ENCODE results near the gene PTMS.

The PTMS gene

GRCh38 chr12:6771509-6772330, 5.6 kb downstream of the PTMS start:
- no peak for DNase-seq (ENCODE audit: low spot score)

DNA sequence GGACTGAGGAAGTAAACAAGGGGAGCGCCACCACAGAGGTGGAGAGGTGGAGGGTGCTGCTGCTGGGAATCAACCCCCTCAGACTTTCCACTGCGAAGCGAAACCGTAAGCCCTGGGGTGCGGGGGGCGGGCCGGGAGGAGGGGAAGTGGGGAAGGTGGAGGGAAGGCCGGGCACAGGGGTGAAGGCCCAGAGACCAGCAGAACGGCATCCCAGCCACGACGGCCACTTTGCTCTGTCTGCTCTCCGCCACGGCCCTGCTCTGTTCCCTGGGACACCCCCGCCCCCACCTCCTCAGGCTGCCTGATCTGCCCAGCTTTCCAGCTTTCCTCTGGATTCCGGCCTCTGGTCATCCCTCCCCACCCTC, 6.2 kb downstream of the PTMS start, which contains the start of gene LAG3:
TSS of gene LAG3 (plus strand) at position 190 of the 365 bp plus-strand sequence. CDS start 333 bp downstream, outside the sequence.
- peak; percentile 27 for DNase-seq (ENCODE audit: low spot score)

- no peak for DNase-seq (ENCODE audit: low spot score)
These were observed 6.8 kb downstream of the PTMS start for GRCh38 chr12:6772726-6773589.

GRCh38 chr12:6773590-6774351, 7.6 kb downstream of the PTMS start:
- no peak for DNase-seq (ENCODE audit: low spot score)

GRCh38 chr12:6774499-6775062, 8.4 kb downstream of the PTMS start:
- DNase-seq (ENCODE audit: low spot score): peak; percentile 62

GRCh38 chr12:6775185-6776174, 9.3 kb downstream of the PTMS start:
- no peak for DNase-seq (ENCODE audit: low spot score)

DNA sequence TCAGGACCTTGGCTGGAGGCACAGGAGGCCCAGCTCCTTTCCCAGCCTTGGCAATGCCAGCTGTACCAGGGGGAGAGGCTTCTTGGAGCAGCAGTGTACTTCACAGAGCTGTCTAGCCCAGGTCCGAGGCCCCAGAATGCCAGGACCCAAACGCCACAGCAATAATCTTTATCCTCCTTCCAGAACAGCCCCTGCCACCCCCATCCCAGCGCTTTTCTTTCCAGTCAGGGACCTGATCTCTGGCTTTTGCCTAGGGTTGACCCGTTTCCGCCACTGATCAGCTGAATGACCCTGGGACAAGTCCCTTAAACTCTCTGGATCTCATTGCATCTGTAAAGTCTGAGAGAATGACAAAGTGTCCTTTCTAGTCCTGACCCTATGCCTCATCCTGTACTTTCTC, 11.2 kb downstream of the PTMS start:
- DNase-seq (ENCODE audit: low spot score): no peak

DNA sequence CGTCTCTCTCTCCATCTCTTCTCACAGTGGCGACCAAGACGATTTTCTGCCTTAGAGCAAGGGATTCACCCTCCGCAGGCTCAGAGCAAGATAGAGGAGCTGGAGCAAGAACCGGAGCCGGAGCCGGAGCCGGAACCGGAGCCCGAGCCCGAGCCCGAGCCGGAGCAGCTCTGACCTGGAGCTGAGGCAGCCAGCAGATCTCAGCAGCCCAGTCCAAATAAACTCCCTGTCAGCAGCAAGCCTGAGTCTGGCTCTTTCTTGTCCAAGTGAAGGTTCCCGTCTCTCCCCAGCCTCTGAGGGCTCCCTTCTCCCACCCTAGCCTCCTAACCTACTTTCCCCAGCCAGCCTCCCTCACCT, 12.0 kb downstream of the PTMS start:
- no peak for DNase-seq (ENCODE audit: low spot score)

DNA sequence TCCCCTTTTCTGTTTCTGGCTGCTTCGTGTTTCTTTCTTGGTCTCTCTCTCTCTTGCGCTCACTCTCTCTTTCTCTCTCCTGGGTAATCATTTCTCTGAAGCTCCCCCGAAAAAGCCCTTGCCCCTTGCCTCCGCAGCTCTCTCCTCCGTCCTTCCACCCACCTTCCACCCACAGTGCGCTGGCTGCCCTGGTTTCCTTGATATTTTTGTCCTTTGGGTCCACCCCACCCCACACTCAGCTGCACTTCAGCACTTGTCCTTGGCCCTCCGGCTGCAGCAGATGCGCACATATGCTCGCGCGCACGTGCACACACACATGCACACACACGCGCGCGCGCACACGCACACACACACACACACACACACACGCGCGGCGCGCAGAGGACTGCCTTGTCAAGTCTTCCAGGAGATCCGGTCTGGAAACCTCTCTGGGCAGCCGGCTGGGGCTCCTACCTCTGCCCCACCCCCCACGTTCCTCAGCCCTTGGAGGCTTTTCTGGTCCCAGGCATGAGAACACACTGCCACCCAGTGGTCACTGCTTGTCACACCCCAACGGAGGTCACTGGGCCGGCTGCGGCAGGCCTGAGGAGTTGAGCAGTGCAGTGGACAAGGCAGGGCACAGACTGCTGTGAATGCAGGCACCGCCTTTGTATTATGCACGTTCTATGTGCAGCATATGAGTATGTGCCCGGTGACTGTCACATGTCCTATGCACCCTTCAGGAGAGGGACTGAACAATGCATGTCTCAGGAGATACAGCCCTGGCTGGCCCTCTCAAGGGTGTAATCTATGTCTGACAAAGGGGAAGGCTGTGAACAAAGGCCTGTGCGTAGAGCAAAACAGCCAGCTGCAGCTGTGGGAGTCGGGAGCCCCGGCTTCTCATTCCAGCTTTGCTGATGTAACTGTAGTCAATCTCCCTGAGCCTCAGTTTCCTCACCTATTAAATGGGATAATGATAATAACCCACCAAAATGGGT, 12.7 kb downstream of the PTMS start:
- peak; percentile 87 for DNase-seq (ENCODE audit: low spot score)

DNA sequence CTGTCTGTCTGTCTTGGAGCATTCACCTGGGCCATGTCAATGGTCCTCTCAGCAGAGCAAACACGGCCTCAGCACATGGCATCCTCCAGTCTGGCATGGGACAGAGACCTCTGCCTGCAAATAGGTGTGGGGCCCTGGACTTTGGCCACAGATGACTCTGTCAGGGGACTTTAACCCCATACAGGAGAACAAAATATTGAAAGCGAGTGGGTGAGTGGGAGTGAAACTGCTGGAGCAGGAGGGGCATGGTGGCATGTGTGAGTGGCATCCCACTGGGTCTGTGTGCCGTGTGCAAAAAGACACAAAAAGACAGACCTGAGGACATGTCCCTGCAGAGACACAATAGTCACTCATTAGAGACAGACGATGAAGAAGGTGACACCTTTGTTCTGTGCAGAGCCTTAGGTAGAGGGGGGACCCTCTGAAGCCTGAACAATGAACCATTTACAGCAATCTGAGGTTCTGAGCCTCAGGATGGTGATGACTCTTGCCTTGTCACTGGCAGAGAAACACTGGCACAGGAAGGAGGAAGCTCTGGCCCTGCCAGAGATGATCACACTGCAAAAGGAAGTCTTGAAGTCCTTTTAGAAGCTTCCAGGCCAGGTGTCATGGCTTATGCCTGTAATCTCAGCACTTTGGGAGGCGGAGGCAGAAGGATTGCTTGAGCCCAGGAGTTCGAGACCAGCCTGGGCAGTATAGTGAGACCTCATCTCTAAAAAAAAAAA, 13.7 kb downstream of the PTMS start:
- DNase-seq (ENCODE audit: low spot score): no peak

- no peak for DNase-seq (ENCODE audit: low spot score)
These were observed 14.4 kb downstream of the PTMS start for GRCh38 chr12:6780573-6780972.

GRCh38 chr12:6782119-6782518, 16.0 kb downstream of the PTMS start:
- no peak for DNase-seq (ENCODE audit: low spot score)

DNA sequence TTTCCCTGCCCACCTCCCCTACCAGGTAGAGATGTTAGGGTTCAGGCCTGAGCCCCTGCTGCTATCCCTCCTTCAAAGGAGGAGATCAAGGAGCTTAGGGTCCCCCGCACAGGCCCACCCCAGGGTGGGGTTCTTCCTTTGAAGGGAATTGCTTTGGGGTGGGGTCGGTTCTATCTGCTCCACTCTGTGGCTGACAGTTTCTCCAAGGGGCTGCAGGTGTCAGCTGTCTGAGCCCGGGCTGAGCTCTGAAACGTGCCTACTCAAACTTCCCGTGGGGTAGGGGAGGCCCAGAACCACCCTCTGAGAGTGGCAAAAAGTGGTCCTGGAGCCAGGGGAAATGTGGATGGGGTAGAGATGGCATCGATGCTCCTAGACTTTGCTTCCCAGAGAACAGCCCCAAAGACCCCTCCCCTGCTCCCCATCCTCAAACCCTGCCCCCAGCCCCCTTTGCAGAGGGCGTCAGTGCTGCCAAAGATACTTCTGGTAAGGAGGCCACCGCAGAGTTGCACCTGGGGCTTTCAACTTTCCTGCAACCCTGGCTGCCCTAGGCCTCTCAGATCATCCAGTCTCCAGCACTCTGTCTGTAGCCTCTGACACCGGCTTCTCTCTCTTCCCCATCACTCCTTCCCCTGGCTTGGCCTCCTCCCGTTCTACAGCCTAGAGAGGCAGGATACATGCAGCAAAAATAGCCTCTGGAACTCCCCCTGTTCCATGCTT, 16.8 kb downstream of the PTMS start:
- no peak for DNase-seq (ENCODE audit: low spot score)

DNA sequence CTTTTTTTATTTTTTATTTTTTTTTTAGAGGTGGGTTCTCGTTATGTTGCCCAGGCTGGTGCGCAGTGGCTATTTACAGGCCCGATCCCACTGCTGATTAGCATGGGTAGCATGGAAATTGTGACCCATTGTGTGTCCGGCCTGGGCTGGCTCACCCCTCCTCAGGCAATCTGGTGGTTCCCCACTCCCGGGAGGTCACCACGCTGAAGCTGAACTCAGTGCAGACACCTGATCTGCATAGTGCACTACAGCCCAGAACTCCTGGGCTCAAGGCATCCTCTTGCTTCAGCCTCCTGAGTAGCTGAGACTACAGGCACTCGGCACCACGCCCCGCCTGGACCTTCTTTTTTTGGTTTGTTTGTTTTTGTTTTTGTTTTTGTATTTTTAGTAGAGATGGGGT, 17.7 kb downstream of the PTMS start:
- no peak for DNase-seq (ENCODE audit: low spot score)

- DNase-seq (ENCODE audit: low spot score): no peak
These were observed 18.1 kb downstream of the PTMS start for GRCh38 chr12:6784296-6784695.

- DNase-seq (ENCODE audit: low spot score): no peak
These were observed 18.6 kb downstream of the PTMS start for GRCh38 chr12:6784761-6785160.

DNA sequence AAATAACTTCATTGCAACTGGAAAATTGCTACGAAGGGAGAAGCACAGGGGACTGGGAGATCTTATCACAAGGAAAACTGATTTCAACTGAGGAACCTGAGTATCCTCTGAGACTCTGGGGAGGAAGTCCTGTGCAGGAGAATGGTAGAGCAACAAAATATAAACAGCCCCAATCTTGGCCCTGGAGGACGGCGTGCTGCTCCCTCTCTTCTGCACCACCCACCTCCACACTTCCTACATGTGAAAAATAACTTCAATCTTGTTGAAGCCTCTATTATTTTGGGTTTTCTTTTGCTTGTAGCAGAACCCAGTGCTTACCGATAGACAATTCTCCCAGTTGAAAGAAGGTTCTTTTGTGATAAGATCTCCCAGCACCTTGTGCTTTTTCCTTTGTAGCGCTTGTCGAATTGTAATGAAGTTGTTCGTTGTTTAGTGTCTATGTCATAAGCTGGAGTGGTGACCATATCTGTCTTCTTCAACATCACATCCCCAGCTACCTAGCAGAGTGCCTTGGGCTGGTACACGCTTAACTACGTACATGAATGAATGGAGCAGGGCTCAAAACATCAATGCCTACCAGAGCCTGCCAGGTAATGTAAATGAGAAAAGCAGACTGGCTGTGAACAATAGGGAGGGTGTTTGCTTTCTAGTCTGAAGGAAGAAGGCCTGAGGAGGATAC, 20.4 kb downstream of the PTMS start:
- no peak for DNase-seq (ENCODE audit: low spot score)

- no peak for DNase-seq (ENCODE audit: low spot score)
These were observed 21.1 kb downstream of the PTMS start for GRCh38 chr12:6787309-6787708.
